ENCODE data around the gene ZNF680.

ZNF680 gene

GRCh38 chr7:64516451-64516850, 46.4 kb downstream of the ZNF680 start:
- H3K36me3 ChIP-seq (ENCODE audit: insufficient read depth, low read length): peaks cover 71% of the 10 kb centered on the region
- no peaks in the 10 kb centered on the region for H3K27me3 ChIP-seq (ENCODE audit: insufficient read depth, low read length)
- H3K9me3 ChIP-seq (ENCODE audit: low read length): peaks cover 66% of the 10 kb centered on the region
- H3K27ac ChIP-seq (ENCODE audit: low read depth, low read length, poor library complexity, severe bottlenecking): no peak overlapping the region
- no peaks in the 10 kb centered on the region for H4K20me1 ChIP-seq (ENCODE audit: insufficient read depth, low read length)
- no peak overlapping the region for H3K4me2 ChIP-seq (ENCODE audit: low read length)
- no peak overlapping the region for H3K4me3 ChIP-seq (ENCODE audit: low read depth, low read length, poor library complexity, severe bottlenecking)
- TF ChIP-seq CTCF (IDR thresholded peaks at IDR 0.05; ENCODE audit: low read length) (no peak), EZH2 (IDR thresholded peaks at IDR 0.05; ENCODE audit: borderline replicate concordance, low read length) (no peak)
- no peaks in the 10 kb centered on the region for H3F3A ChIP-seq (ENCODE audit: insufficient read depth, low read length)
- no peak overlapping the region for H3K9ac ChIP-seq (ENCODE audit: low read length)
- H3K79me2 ChIP-seq (ENCODE audit: insufficient read depth, low read length): peaks cover 11% of the 10 kb centered on the region; the same call in 1 of the 2 replicates
- no peaks in the 10 kb centered on the region for H3K4me1 ChIP-seq (ENCODE audit: insufficient read depth, low read length, severe bottlenecking)
- H3K9me2 ChIP-seq (ENCODE audit: low read depth, low read length): no peaks in the 10 kb centered on the region
- H2AFZ ChIP-seq (ENCODE audit: low read length): no peak overlapping the region

- H3K27me3 ChIP-seq (ENCODE audit: insufficient read depth, low read length): no peaks in the 10 kb centered on the region
- H3K9me3 ChIP-seq (ENCODE audit: low read length): peaks cover 60% of the 10 kb centered on the region
- no peak overlapping the region for H3K27ac ChIP-seq (ENCODE audit: low read depth, low read length, poor library complexity, severe bottlenecking)
- H3F3A ChIP-seq (ENCODE audit: insufficient read depth, low read length): no peaks in the 10 kb centered on the region
- H3K4me3 ChIP-seq (ENCODE audit: low read depth, low read length, poor library complexity, severe bottlenecking): no peak overlapping the region
- peaks cover 65% of the 10 kb centered on the region for H3K36me3 ChIP-seq (ENCODE audit: insufficient read depth, low read length)
- no peaks in the 10 kb centered on the region for H4K20me1 ChIP-seq (ENCODE audit: insufficient read depth, low read length)
- peaks cover 11% of the 10 kb centered on the region; the same call in 1 of the 2 replicates for H3K79me2 ChIP-seq (ENCODE audit: insufficient read depth, low read length)
- TF ChIP-seq CTCF (IDR thresholded peaks at IDR 0.05; ENCODE audit: low read length) (no peak), EZH2 (IDR thresholded peaks at IDR 0.05; ENCODE audit: borderline replicate concordance, low read length) (no peak)
- H3K9ac ChIP-seq (ENCODE audit: low read length): no peak overlapping the region
- H3K9me2 ChIP-seq (ENCODE audit: low read depth, low read length): no peaks in the 10 kb centered on the region
- H2AFZ ChIP-seq (ENCODE audit: low read length): no peak overlapping the region
- no peaks in the 10 kb centered on the region for H3K4me1 ChIP-seq (ENCODE audit: insufficient read depth, low read length, severe bottlenecking)
- H3K4me2 ChIP-seq (ENCODE audit: low read length): no peak overlapping the region
Measured at GRCh38 chr7:64515781-64516180, 47.1 kb downstream of the ZNF680 start.

- Histone ChIP-seq H3K79me2 (ENCODE audit: insufficient read depth, low read length) (peaks cover 11% of the 10 kb centered on the region; the same call in 1 of the 2 replicates), H3K27ac (ENCODE audit: low read depth, low read length, poor library complexity, severe bottlenecking) (no peak overlapping the region), H3K9me3 (ENCODE audit: low read length) (peaks cover 57% of the 10 kb centered on the region)
Measured at GRCh38 chr7:64515330-64515729, 47.5 kb downstream of the ZNF680 start.

More at GRCh38 chr7:64515330-64515729, 47.5 kb downstream of the ZNF680 start:
- no peaks in the 10 kb centered on the region for H4K20me1 ChIP-seq (ENCODE audit: insufficient read depth, low read length)
- H3K36me3 ChIP-seq (ENCODE audit: insufficient read depth, low read length): peaks cover 60% of the 10 kb centered on the region
- H3K9ac ChIP-seq (ENCODE audit: low read length): no peak overlapping the region
- no peaks in the 10 kb centered on the region for H3K9me2 ChIP-seq (ENCODE audit: low read depth, low read length)
- H3K4me3 ChIP-seq (ENCODE audit: low read depth, low read length, poor library complexity, severe bottlenecking): no peak overlapping the region
- no peaks in the 10 kb centered on the region for H3K4me1 ChIP-seq (ENCODE audit: insufficient read depth, low read length, severe bottlenecking)
- TF ChIP-seq EZH2 (IDR thresholded peaks at IDR 0.05; ENCODE audit: borderline replicate concordance, low read length): no peak
- no peak for TF ChIP-seq CTCF (IDR thresholded peaks at IDR 0.05; ENCODE audit: low read length)
- H2AFZ ChIP-seq (ENCODE audit: low read length): no peak overlapping the region
- H3K4me2 ChIP-seq (ENCODE audit: low read length): no peak overlapping the region
- no peaks in the 10 kb centered on the region for H3K27me3 ChIP-seq (ENCODE audit: insufficient read depth, low read length)
- no peaks in the 10 kb centered on the region for H3F3A ChIP-seq (ENCODE audit: insufficient read depth, low read length)

Data from OCI-LY1 (cell line).